MCF 10A (cell line): Measurements from ENCODE around the gene LRRC49. TPM values are rescaled to one million over a fixed set of nuclear protein-coding genes. Genes with fewer than 3 reads are reported as not detected.
"Not testable (repeated sequence)": the region's sequence is repeated elsewhere in the genome, so short reads cannot be mapped to it uniquely, and the experiment has no call there.

Source experiments
- BruUV-seq: library from RNA; stranded (reverse); fragments of 400-500 nt; replicated peaks from 2 replicates; lab custom pipeline; 2021; lab: Mats Ljungman, UMichigan
- CTCF ChIA-PET: fragments of 300-600 bp; sonication (Branson Sonifier 250); formaldehyde crosslinking; extraction: SDS; loops from one replicate; lab custom pipeline; 2021; ENCODE audit warnings: antibody characterized with exemption, inconsistent platforms; lab: Yijun Ruan, JAX
- POLR2A ChIA-PET: fragments of 300-600, 350-650 bp; sonication (Branson Sonifier 250); formaldehyde crosslinking; extraction: SDS; loops from one replicate; lab custom pipeline; 2020; ENCODE audit warnings: antibody characterized with exemption, inconsistent platforms; lab: Yijun Ruan, JAX
- DNase-seq: peaks from one replicate; pipeline ENCODE4 v3.0.0-alpha.2; 2018; ENCODE audit not compliant: unreplicated experiment
- H3K27ac Mint-ChIP-seq: one replicate; pipeline ENCODE4 v1.8.0; 2022; ENCODE audit warnings: mild to moderate bottlenecking, low read depth, mixed read lengths; ENCODE audit not compliant: unreplicated experiment
- H3K27me3 Mint-ChIP-seq: one replicate; pipeline ENCODE4 v1.8.0; 2022; ENCODE audit warnings: mixed read lengths; ENCODE audit not compliant: insufficient read depth, unreplicated experiment
- H3K36me3 Mint-ChIP-seq: one replicate; pipeline ENCODE4 v1.8.0; 2022; ENCODE audit warnings: mild to moderate bottlenecking, moderate library complexity, mixed read lengths; ENCODE audit not compliant: insufficient read depth, unreplicated experiment
- H3K4me1 Mint-ChIP-seq: one replicate; pipeline ENCODE4 v1.8.0; 2022; ENCODE audit warnings: mixed read lengths; ENCODE audit not compliant: insufficient read depth, unreplicated experiment
- H3K4me3 Mint-ChIP-seq: one replicate; pipeline ENCODE4 v1.8.0; 2022; ENCODE audit warnings: mild to moderate bottlenecking, moderate library complexity, mixed read lengths; ENCODE audit not compliant: unreplicated experiment
- H3K9me3 Mint-ChIP-seq: one replicate; pipeline ENCODE4 v1.8.0; 2022; ENCODE audit warnings: mixed read lengths; ENCODE audit not compliant: unreplicated experiment
- intact Hi-C: fragments of 100-400 bp; cut with micrococcal nuclease; formaldehyde crosslinking; loops from 2 replicates; pipeline ENCODE4 v1.14.1; 2022
- total RNA-seq: library from RNA; stranded (reverse); gene quantifications from 2 replicates; pipeline ENCODE4 v1.2.3, GENCODE V29; 2022
- TF ChIP-seq, protein P1 (sequence below): fragments of 200-600 bp; IDR thresholded peaks from one replicate; pipeline ENCODE4 v1.8.0; 2022; ENCODE audit warnings: antibody characterized with exemption, mild to moderate bottlenecking; ENCODE audit not compliant: unreplicated experiment

Gene LRRC49
- total RNA-seq, 1 experiment from 2014 or later = 8.4 TPM

DNA sequence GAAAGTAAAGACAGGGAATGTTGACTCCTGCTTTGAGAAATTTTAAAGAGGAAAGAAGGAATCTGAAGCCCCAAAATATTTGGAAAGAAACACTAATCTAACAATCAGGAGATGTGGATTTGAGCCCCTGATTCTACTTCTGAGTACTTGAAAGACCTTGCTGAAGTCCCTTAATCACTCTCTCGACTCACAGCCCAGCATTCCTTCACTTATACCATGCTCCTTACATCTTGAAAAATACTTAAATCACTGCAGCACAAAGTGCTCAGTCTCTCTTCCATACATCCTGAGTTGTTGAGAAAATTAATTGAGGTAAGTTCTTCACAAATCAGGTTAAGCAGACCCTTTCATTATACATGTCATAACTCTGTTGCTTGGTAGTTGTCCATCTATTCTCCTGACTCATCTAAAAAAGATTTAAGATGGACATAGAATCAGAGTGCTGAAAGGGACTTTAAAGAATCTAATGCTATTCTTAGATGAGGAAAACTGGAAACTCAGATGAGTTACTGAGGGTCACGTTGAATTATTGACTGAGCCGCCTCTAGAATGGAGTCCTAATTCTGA, 149.8 kb downstream of the LRRC49 start:
- intact Hi-C loops = no loop called here
- Mint-ChIP-seq H3K27ac (no peak overlapping the region), H3K4me3 (no peak overlapping the region)

DNA sequence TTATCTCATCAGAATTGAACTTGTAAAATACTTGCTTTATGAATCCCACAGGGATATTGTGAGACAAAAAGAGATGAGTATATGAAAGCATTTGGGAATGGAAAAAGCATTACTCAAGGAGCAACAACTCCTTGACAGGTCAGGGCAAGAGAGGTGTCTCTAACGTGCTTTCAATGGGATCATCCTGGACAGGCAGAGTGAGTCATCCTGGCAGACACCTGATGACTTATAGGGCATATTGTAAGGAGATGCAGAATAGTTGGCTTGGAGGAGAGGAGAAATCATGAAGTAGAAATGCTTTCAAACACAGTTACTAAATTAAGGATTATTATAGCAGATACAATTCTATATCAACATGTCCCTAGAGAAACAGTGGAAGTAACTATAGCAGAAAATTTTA, 150.7 kb downstream of the LRRC49 start:
- H3K4me3 Mint-ChIP-seq = no peak overlapping the region
- peaks cover 11% of the 10 kb centered on the region for H3K4me1 Mint-ChIP-seq
- H3K27me3 Mint-ChIP-seq = no peaks in the 10 kb centered on the region
- H3K36me3 Mint-ChIP-seq = no peaks in the 10 kb centered on the region
- ChIA-PET CTCF (no interaction called here), POLR2A (interaction anchor here (0.6 to 1.1 kb wide), 6 partner anchors 12 to 104 kb away, joined by 3 to 4 read pairs (median 3); no protein-coding TSS in a partner anchor)
- H3K9me3 Mint-ChIP-seq = peaks cover 6% of the 10 kb centered on the region
- TF ChIP-seq, protein P1, sequence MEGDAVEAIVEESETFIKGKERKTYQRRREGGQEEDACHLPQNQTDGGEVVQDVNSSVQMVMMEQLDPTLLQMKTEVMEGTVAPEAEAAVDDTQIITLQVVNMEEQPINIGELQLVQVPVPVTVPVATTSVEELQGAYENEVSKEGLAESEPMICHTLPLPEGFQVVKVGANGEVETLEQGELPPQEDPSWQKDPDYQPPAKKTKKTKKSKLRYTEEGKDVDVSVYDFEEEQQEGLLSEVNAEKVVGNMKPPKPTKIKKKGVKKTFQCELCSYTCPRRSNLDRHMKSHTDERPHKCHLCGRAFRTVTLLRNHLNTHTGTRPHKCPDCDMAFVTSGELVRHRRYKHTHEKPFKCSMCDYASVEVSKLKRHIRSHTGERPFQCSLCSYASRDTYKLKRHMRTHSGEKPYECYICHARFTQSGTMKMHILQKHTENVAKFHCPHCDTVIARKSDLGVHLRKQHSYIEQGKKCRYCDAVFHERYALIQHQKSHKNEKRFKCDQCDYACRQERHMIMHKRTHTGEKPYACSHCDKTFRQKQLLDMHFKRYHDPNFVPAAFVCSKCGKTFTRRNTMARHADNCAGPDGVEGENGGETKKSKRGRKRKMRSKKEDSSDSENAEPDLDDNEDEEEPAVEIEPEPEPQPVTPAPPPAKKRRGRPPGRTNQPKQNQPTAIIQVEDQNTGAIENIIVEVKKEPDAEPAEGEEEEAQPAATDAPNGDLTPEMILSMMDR = no peak
- intact Hi-C loops = no loop called here
- peak overlapping the region; percentile 46 for H3K27ac Mint-ChIP-seq
- DNase-seq = peak; percentile 90
- BruUV-seq = no TSS peak

More for the DNA sequence above, 149.8 kb downstream of the LRRC49 start:
- POLR2A ChIA-PET = interaction anchor here (1.5 kb wide), 1 partner anchor 30 kb away, joined by 5 read pairs; no protein-coding TSS in a partner anchor
- no TSS peak for BruUV-seq
- H3K9me3 Mint-ChIP-seq = peaks cover 5% of the 10 kb centered on the region
- CTCF ChIA-PET = interaction anchor here (1.3 kb wide), 1 partner anchor 61 kb away, joined by 4 read pairs; no protein-coding TSS in a partner anchor
- no peaks in the 10 kb centered on the region for H3K27me3 Mint-ChIP-seq
- peaks cover 11% of the 10 kb centered on the region for H3K4me1 Mint-ChIP-seq
- TF ChIP-seq, protein P1 = no peak
- DNase-seq = no peak
- H3K36me3 Mint-ChIP-seq = no peaks in the 10 kb centered on the region

DNA sequence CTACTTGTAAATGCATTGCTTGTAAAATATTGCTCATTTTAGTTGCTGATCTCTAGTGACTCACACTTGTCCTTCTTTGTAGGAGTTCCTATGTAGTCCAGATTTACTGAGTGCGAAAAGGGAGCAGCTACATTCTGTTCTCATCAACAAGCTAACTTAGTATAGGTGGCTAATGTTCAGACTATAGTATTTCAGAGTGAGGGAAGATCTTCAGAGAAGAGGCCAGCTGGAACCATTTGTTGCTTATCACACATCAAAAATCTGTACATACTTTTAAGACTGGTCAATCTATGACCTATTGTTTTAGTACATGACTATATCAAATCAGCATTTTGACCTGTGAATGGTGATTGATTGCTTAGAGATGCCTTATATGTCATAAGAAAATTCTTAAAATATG, 151.4 kb downstream of the LRRC49 start:
- H3K36me3 Mint-ChIP-seq = no peaks in the 10 kb centered on the region
- POLR2A ChIA-PET = interaction anchor here (0.6 to 1.1 kb wide), 7 partner anchors 11 to 103 kb away, joined by 3 to 5 read pairs (median 3); no protein-coding TSS in a partner anchor
- H3K4me1 Mint-ChIP-seq = peaks cover 11% of the 10 kb centered on the region
- H3K27me3 Mint-ChIP-seq = no peaks in the 10 kb centered on the region
- intact Hi-C loops = no loop called here
- TF ChIP-seq, protein P1 = no peak
- peaks cover 6% of the 10 kb centered on the region for H3K9me3 Mint-ChIP-seq
- no peak overlapping the region for H3K4me3 Mint-ChIP-seq
- peak overlapping the region; percentile 46 for H3K27ac Mint-ChIP-seq
- no TSS peak for BruUV-seq
- CTCF ChIA-PET = no interaction called here
- peak; percentile 11 for DNase-seq

DNA sequence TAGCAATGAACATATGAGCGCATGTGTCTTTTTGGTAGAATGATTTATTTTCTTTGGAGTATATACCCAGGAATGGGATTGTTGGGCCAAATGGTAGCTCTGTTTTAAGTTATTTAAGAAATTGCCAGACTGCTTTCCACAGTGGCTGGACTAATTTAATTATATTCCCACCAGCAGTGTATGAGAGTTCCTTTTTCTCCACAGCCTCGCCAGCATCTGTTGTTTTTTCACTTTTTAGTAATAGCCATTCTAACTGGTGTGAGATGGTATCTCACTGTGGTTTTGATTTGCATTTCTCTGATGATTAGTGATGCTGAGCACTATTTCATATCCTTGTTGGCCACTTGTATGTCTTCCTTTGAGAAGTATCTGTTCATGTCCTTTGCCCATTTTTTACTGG, 153.5 kb downstream of the LRRC49 start:
- POLR2A ChIA-PET = interaction anchor here (0.7 kb wide), 1 partner anchor 39 kb away, joined by 3 read pairs; no protein-coding TSS in a partner anchor
- H3K4me3 Mint-ChIP-seq, H3K27me3 Mint-ChIP-seq, DNase-seq, H3K27ac Mint-ChIP-seq, H3K9me3 Mint-ChIP-seq, intact Hi-C loops, BruUV-seq, H3K36me3 Mint-ChIP-seq: not testable (repeated sequence)
- H3K4me1 Mint-ChIP-seq = peaks cover 11% of the 10 kb centered on the region
- CTCF ChIA-PET = interaction anchor here (0.7 kb wide), 1 partner anchor 237 kb away, joined by 3 read pairs; no protein-coding TSS in a partner anchor
